HepG2 (cell line): ENCODE data around the gene EXTL2. TPM values are rescaled to one million over a fixed set of nuclear protein-coding genes. Genes with fewer than 3 reads are reported as not detected.
A peak's percentile ranks its signal among the peaks of the same experiment; 100 is the strongest.

Experiments
- ATAC-seq: fragments of 200-7000 bp; cut with Tn5 transposase; 3 replicates; pipeline ENCODE4 v1.9.1; 2020; ENCODE audit warnings: mild to moderate bottlenecking, moderate library complexity
- BruUV-seq: library from RNA; stranded (reverse); fragments of 400-500 nt; replicated peaks from 2 replicates; lab custom pipeline; 2021; lab: Mats Ljungman, UMichigan
- CTCF ChIA-PET: fragments of 300-600 bp; formaldehyde crosslinking; extraction: SDS; loops from one replicate; lab custom pipeline; 2021; ENCODE audit warnings: low total read pairs, inconsistent platforms, low intra/inter-chr PET ratio; lab: Yijun Ruan, JAX
- POLR2A ChIA-PET: fragments of 350-600 bp; sonication (Branson Sonifier 250); formaldehyde crosslinking; loops from one replicate; lab custom pipeline; 2020; ENCODE audit warnings: antibody characterized with exemption, inconsistent platforms; lab: Yijun Ruan, JAX
- DNase-seq: peaks from one replicate; pipeline ENCODE4 v3.0.0-alpha.2; 2015; ENCODE audit warnings: low spot score
- FAIRE-seq: peaks from 3 replicates; lab custom pipeline; 2011; peaks lifted over from hg19 to GRCh38; lab: Jason Lieb, UNC
- H2AFZ ChIP-seq: one replicate; pipeline ENCODE4 v1.6.1; 2011; ENCODE audit warnings: low read length, inconsistent platforms
- H3K27ac ChIP-seq: fragments of 300-600 bp; 3 replicates; pipeline ENCODE4 v1.8.0; 2011; ENCODE audit warnings: mixed run types, mild to moderate bottlenecking, mixed read lengths, low read length, inconsistent platforms; ENCODE audit not compliant: insufficient read depth; ENCODE audit errors: extremely low read length
- H3K27me3 ChIP-seq, 2 experiments: fragments of 200-600 bp in 1 of 2; 2 replicates in 1 of 2; 3 replicates in 1 of 2; pipeline versions ENCODE4 v1.6.0 to v1.8.0; 2011; ENCODE audit warnings: low read length in 2 of 2, mild to moderate bottlenecking in 2 of 2, moderate library complexity in 2 of 2, inconsistent platforms in 1 of 2; ENCODE audit not compliant: insufficient read depth in 2 of 2, control insufficient read depth in 1 of 2
- H3K36me3 ChIP-seq, 2 experiments: fragments of 200-600 bp in 1 of 2; replicated peaks in 1 of 2; 2 replicates in 1 of 2; 3 replicates in 1 of 2; pipeline versions ENCODE4 v1.5.1 to v1.8.0; 2011; ENCODE audit warnings: low read length in 2 of 2, inconsistent platforms in 1 of 2; ENCODE audit not compliant: insufficient read depth in 2 of 2, control insufficient read depth in 1 of 2
- H3K4me1 ChIP-seq: 2 replicates; pipeline ENCODE4 v1.5.1; 2012; ENCODE audit warnings: low read length, inconsistent platforms; ENCODE audit not compliant: insufficient read depth
- H3K4me2 ChIP-seq: 2 replicates; pipeline ENCODE4 v1.6.0; 2011; ENCODE audit warnings: low read depth, low read length, inconsistent platforms
- H3K4me3 ChIP-seq, 3 experiments: fragments of 200-600 bp in 1 of 3; sonication (generic), shearing (Covaris generic) in 1 of 3; replicated peaks in 1 of 3; 2 replicates each; pipeline ENCODE4 v1.5.1; 2011 to 2016; ENCODE audit warnings: low read length in 3 of 3, inconsistent platforms in 2 of 3, low read depth in 2 of 3, mild to moderate bottlenecking in 2 of 3, control low read depth in 1 of 3, mixed read lengths in 1 of 3; ENCODE audit not compliant: insufficient read depth in 1 of 3
- H3K79me2 ChIP-seq: one replicate; pipeline ENCODE4 v1.6.1; 2011; ENCODE audit warnings: low read length, inconsistent platforms; ENCODE audit not compliant: insufficient read depth
- H3K9ac ChIP-seq: 2 replicates; pipeline ENCODE4 v1.6.0; 2011; ENCODE audit warnings: mild to moderate bottlenecking, low read depth, low read length, inconsistent platforms; ENCODE audit not compliant: insufficient read depth
- H3K9me3 ChIP-seq: 2 replicates; pipeline ENCODE4 v1.5.1; 2012; ENCODE audit warnings: mild to moderate bottlenecking, low read length
- H4K20me1 ChIP-seq: 2 replicates; pipeline ENCODE4 v1.6.0; 2011; ENCODE audit warnings: inconsistent platforms, mild to moderate bottlenecking, low read length, moderate library complexity; ENCODE audit not compliant: insufficient read depth
- ARID2 ChIP-seq: sonication (generic); formaldehyde crosslinking; IDR thresholded peaks from 2 replicates; pipeline ENCODE4 v1.8.1; 2022; ENCODE audit warnings: mild to moderate bottlenecking, missing genetic modification reagents, borderline replicate concordance
- HCFC1 ChIP-seq: fragments of 150-350 bp; IDR thresholded peaks from 2 replicates; pipeline ENCODE4 v1.6.1; 2014; ENCODE audit warnings: low read depth, low read length
- HDAC2 ChIP-seq: sonication (generic); formaldehyde crosslinking; IDR thresholded peaks from 2 replicates; pipeline ENCODE4 v1.4.0; 2020; ENCODE audit warnings: missing genetic modification reagents
- HNF4G ChIP-seq, 2 experiments: sonication (generic) in 1 of 2; formaldehyde crosslinking in 1 of 2; IDR thresholded peaks; 2 replicates each; pipeline versions ENCODE4 v1.4.0 to v1.6.1; 2011 to 2020; ENCODE audit warnings: borderline replicate concordance in 2 of 2, low read depth in 2 of 2, mild to moderate bottlenecking in 2 of 2, low read length in 1 of 2, missing genetic modification reagents in 1 of 2, moderate library complexity in 1 of 2
- IKZF4 ChIP-seq: sonication (generic); formaldehyde crosslinking; IDR thresholded peaks from 2 replicates; pipeline ENCODE4 v1.5.1; 2020; ENCODE audit warnings: borderline replicate concordance, mild to moderate bottlenecking, low read depth, missing genetic modification reagents; ENCODE audit errors: not compliant biosample characterization
- POGZ ChIP-seq: sonication (generic); formaldehyde crosslinking; IDR thresholded peaks from 2 replicates; pipeline ENCODE4 v1.4.0; 2020; ENCODE audit warnings: mild to moderate bottlenecking, missing genetic modification reagents
- RFX3 ChIP-seq: IDR thresholded peaks from 2 replicates; pipeline ENCODE4 v1.6.1; 2016; ENCODE audit warnings: missing biosample characterization, missing genetic modification reagents
- XBP1 ChIP-seq: sonication (generic); formaldehyde crosslinking; IDR thresholded peaks from 2 replicates; pipeline ENCODE4 v1.5.0; 2020; ENCODE audit warnings: missing genetic modification reagents
- ZBTB21 ChIP-seq: sonication (generic); formaldehyde crosslinking; IDR thresholded peaks from 2 replicates; pipeline ENCODE4 v1.4.0; 2020; ENCODE audit warnings: missing genetic modification reagents
- ZNF205 ChIP-seq: IDR thresholded peaks from 2 replicates; pipeline ENCODE4 v1.6.1; 2018; ENCODE audit warnings: missing biosample characterization, missing genetic modification reagents
- ZNF496 ChIP-seq: sonication (generic); formaldehyde crosslinking; IDR thresholded peaks from 2 replicates; pipeline ENCODE4 v1.8.1; 2023; ENCODE audit warnings: mild to moderate bottlenecking, moderate library complexity, missing genetic modification reagents; ENCODE audit not compliant: insufficient replicate concordance
- ZNF550 ChIP-seq: sonication (generic); formaldehyde crosslinking; IDR thresholded peaks from 2 replicates; pipeline ENCODE4 v1.4.0; 2020; ENCODE audit warnings: mild to moderate bottlenecking, missing genetic modification reagents, borderline replicate concordance
- ZNF572 ChIP-seq: sonication (generic); formaldehyde crosslinking; IDR thresholded peaks from 2 replicates; pipeline ENCODE4 v1.5.1; 2020; ENCODE audit warnings: mild to moderate bottlenecking, missing genetic modification reagents
- ZNF644 ChIP-seq: IDR thresholded peaks from 2 replicates; pipeline ENCODE4 v1.6.1; 2016; ENCODE audit warnings: low read depth
- WGBS: methylation state at CpG from one replicate; pipeline ENCODE4 v1.1.6; 2017; ENCODE audit warnings: low lambda C conversion rate; 5-methylcytosine and 5-hydroxymethylcytosine counted together
- in situ Hi-C: cut with HindIII; loops from 2 replicates; pipeline ENCODE4 v1.10.0; 2017; ENCODE audit warnings: low pct_unique_long_range_greater_than_20kb; ENCODE audit not compliant: extremely low pct_ligation_motif_present
- intact Hi-C: fragments of 100-400 bp; cut with micrococcal nuclease; formaldehyde crosslinking; loops from one replicate; pipeline ENCODE4 v1.10.0; 2022; ENCODE audit not compliant: unreplicated experiment
- polyA plus RNA-seq, 8 experiments: library from polyadenylated mRNA; depleted of rRNA in 3 of 8; stranded (reverse) in 7 of 8; unstranded in 1 of 8; fragments of >200 nt; fragmentation: Illumina TruSeq in 4 of 8; extraction: Trizol in 4 of 8; gene quantifications; 2 replicates each; pipeline versions ENCODE4 v1.2.1 to v1.2.3, GENCODE V29; 2011 to 2016; ENCODE audit warnings: low read depth in 4 of 8, missing spikeins in 1 of 8, mixed read lengths in 1 of 8; ENCODE audit not compliant: insufficient read depth in 1 of 8
- total RNA-seq, 5 experiments: library from RNA; depleted of rRNA; stranded (reverse); fragments of >200 nt; fragmentation: Illumina TruSeq; extraction: Trizol; gene quantifications; 2 replicates each; pipeline ENCODE4 v1.2.3, GENCODE V29; 2016; ENCODE audit warnings: low read depth in 1 of 5
- TF ChIP-seq, protein P1 (sequence below): sonication (generic); formaldehyde crosslinking; IDR thresholded peaks from 2 replicates; pipeline ENCODE4 v1.8.0; 2022; ENCODE audit warnings: missing genetic modification reagents, low read depth, mild to moderate bottlenecking, borderline replicate concordance
- TF ChIP-seq, protein P2 (sequence below): IDR thresholded peaks from 2 replicates; pipeline ENCODE4 v1.6.1; 2016; ENCODE audit warnings: mild to moderate bottlenecking
- TF ChIP-seq, protein P3 (sequence below): sonication (generic); formaldehyde crosslinking; IDR thresholded peaks from 2 replicates; pipeline ENCODE4 v1.8.1; 2022; ENCODE audit warnings: low read depth, mild to moderate bottlenecking, missing genetic modification reagents
- TF ChIP-seq, protein P4 (sequence below): sonication (generic); formaldehyde crosslinking; IDR thresholded peaks from 2 replicates; pipeline ENCODE4 v1.5.0; 2020; ENCODE audit warnings: missing genetic modification reagents, mild to moderate bottlenecking, borderline replicate concordance

EXTL2 gene
- total and polyA plus RNA-seq, 2 of the 13 experiments (the other 11 are each of a cell fraction or from before 2014, with no cell fraction given): 22.0 to 23.5 TPM

DNA sequence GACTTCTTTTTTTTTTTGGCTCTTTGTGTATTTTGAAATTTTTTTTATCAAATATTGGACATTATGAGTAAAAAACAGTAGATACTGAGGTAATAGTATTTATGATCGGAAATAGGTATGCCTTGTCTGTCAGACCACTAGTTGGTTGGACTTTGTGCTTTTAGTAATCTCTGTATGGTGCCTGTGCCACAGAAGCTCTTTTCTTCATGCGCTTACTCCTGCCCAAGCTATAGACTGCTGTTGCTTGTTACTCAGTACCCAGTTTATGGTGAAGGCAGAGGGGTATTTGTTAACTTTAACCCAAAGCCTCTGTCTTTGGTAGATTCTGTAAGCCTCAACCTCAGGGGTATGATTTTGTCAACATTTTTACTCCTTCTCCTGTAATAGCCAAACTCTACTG, 9.9 kb upstream of the EXTL2 start (continued):
- TF ChIP-seq ZNF550 (CRISPR knock-in tag) (no peak), ZNF644 (CRISPR knock-in tag) (peak; percentile 83), ZNF572 (no peak), IKZF4 (no peak), ZNF496 (CRISPR knock-in tag) (no peak), ZNF205 (CRISPR knock-in tag) (no peak), POGZ (CRISPR knock-in tag) (no peak), HCFC1 (no peak), HNF4G (IDR thresholded peaks at IDR 0.05; ENCODE audit: borderline replicate concordance, low read depth, low read length) (0 out of 2 replicates have a peak, but pooled peaks have one; percentile 13), HNF4G (CRISPR knock-in tag; IDR thresholded peaks at IDR 0.05; ENCODE audit: borderline replicate concordance, low read depth) (no peak)
- TF ChIP-seq, protein P1, sequence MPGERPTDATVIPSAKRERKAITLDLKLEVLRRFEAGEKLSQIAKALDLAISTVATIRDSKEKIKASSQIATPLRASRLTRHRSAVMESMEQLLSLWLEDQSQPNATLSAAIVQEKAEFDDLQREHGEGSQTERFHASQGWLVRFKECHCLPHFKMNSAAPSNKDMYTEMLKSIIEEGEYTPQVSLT (CRISPR knock-in tag): no peak
- TF ChIP-seq, protein P2, sequence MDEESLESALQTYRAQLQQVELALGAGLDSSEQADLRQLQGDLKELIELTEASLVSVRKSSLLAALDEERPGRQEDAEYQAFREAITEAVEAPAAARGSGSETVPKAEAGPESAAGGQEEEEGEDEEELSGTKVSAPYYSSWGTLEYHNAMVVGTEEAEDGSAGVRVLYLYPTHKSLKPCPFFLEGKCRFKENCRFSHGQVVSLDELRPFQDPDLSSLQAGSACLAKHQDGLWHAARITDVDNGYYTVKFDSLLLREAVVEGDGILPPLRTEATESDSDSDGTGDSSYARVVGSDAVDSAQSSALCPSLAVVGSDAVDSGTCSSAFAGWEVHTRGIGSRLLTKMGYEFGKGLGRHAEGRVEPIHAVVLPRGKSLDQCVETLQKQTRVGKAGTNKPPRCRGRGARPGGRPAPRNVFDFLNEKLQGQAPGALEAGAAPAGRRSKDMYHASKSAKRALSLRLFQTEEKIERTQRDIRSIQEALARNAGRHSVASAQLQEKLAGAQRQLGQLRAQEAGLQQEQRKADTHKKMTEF (CRISPR knock-in tag): no peak

DNA sequence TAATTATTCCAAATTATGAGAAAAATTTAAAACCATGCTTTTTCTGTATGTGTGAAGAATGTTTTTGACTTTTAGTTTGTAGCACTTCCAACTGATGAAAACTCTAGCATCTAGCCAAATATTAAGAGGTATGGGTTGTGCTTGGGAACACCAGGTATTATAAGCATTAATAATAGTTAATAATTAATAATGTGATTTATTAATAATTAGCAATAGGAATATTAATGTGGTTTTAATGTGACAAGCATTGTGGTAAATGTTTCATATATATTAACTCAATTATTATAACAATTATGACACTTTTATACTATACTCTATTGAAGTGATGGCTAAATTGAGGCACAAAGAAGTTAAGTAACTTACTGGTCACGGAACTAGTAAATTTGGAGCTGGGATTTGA, 9.1 kb upstream of the EXTL2 start:
- no peak overlapping the region for H2AFZ ChIP-seq
- no peaks in the 10 kb centered on the region for H4K20me1 ChIP-seq
- POLR2A ChIA-PET: interaction anchor here (1.1 to 1.4 kb wide), 2 partner anchors 8 to 9 kb away, joined by 4 to 6 read pairs; partner anchors contain the start of genes EXTL2 and SLC30A7
- in situ Hi-C loops: no loop called here
- no peak overlapping the region for H3K4me3 ChIP-seq
- ATAC-seq (no peak), DNase-seq (no peak), FAIRE-seq (no peak)
- H3K9ac ChIP-seq: no peak overlapping the region
- 96% methylated on average over 1 of the region's 1 CpG for WGBS
- H3K36me3 ChIP-seq: peaks cover 2 to 34% of the 10 kb centered on the region in 2 experiments; a peak in 4 of 5 replicates
- H3K4me1 ChIP-seq: peaks cover 21% of the 10 kb centered on the region
- H3K9me3 ChIP-seq: no peaks in the 10 kb centered on the region
- no peaks in the 10 kb centered on the region for H3K27me3 ChIP-seq
- intact Hi-C loops: no loop called here
- BruUV-seq: no TSS peak
- CTCF ChIA-PET: no interaction called here
- no peak overlapping the region for H3K27ac ChIP-seq
- H3K79me2 ChIP-seq: peaks cover 10% of the 10 kb centered on the region
- no peak overlapping the region for H3K4me2 ChIP-seq
- TF ChIP-seq ZBTB21 (CRISPR knock-in tag) (no peak), XBP1 (CRISPR knock-in tag) (no peak), HDAC2 (CRISPR knock-in tag) (no peak), RFX3 (no peak), ARID2 (CRISPR knock-in tag) (no peak)
- TF ChIP-seq, protein P3, sequence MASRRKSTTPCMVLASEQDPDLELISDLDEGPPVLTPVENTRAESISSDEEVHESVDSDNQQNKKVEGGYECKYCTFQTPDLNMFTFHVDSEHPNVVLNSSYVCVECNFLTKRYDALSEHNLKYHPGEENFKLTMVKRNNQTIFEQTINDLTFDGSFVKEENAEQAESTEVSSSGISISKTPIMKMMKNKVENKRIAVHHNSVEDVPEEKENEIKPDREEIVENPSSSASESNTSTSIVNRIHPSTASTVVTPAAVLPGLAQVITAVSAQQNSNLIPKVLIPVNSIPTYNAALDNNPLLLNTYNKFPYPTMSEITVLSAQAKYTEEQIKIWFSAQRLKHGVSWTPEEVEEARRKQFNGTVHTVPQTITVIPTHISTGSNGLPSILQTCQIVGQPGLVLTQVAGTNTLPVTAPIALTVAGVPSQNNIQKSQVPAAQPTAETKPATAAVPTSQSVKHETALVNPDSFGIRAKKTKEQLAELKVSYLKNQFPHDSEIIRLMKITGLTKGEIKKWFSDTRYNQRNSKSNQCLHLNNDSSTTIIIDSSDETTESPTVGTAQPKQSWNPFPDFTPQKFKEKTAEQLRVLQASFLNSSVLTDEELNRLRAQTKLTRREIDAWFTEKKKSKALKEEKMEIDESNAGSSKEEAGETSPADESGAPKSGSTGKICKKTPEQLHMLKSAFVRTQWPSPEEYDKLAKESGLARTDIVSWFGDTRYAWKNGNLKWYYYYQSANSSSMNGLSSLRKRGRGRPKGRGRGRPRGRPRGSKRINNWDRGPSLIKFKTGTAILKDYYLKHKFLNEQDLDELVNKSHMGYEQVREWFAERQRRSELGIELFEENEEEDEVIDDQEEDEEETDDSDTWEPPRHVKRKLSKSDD (CRISPR knock-in tag): no peak
- TF ChIP-seq, protein P4, sequence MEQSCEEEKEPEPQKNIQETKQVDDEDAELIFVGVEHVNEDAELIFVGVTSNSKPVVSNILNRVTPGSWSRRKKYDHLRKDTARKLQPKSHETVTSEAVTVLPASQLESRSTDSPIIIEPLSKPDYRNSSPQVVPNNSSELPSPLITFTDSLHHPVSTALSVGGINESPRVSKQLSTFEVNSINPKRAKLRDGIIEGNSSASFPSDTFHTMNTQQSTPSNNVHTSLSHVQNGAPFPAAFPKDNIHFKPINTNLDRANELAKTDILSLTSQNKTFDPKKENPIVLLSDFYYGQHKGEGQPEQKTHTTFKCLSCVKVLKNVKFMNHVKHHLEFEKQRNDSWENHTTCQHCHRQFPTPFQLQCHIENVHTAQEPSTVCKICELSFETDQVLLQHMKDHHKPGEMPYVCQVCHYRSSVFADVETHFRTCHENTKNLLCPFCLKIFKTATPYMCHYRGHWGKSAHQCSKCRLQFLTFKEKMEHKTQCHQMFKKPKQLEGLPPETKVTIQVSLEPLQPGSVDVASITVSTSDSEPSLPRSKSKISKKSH (CRISPR knock-in tag): no peak
